GM12874 (cell line): ENCODE measurements around the gene ADARB1.

Experiments used
- CTCF ChIP-seq: IDR thresholded peaks from 2 replicates; pipeline ENCODE4 v1.5.1; 2011; ENCODE audit warnings: low read depth, mild to moderate bottlenecking, control low read depth, low read length, moderate library complexity; ENCODE audit not compliant: insufficient read depth

Gene ADARB1

GRCh38 chr21:45208627-45208951, 134.2 kb downstream of the ADARB1 start:
- TF ChIP-seq CTCF = no peak

- TF ChIP-seq CTCF = no peak
These were observed 134.7 kb downstream of the ADARB1 start for GRCh38 chr21:45209046-45209445.

GRCh38 chr21:45209685-45210284, 135.4 kb downstream of the ADARB1 start:
- TF ChIP-seq CTCF = no peak

GRCh38 chr21:45210461-45210983, 136.1 kb downstream of the ADARB1 start:
- TF ChIP-seq CTCF = no peak

GRCh38 chr21:45211661-45212060, 137.3 kb downstream of the ADARB1 start:
- no peak for TF ChIP-seq CTCF

GRCh38 chr21:45213392-45213791, 139.0 kb downstream of the ADARB1 start:
- TF ChIP-seq CTCF = no peak

GRCh38 chr21:45215213-45215612, 140.8 kb downstream of the ADARB1 start:
- TF ChIP-seq CTCF = no peak
